A172 (cell line): Measurements from ENCODE around the gene ANKRD60. TPM values are rescaled to one million over a fixed set of nuclear protein-coding genes. Genes with fewer than 3 reads are reported as not detected.

Experiments
- total RNA-seq: library from RNA; depleted of rRNA; stranded (reverse); fragments of >200 nt; shearing (Covaris generic); gene quantifications from 2 replicates; pipeline ENCODE4 v1.2.3, GENCODE V29; 2014; rRNA removed

Gene ANKRD60
- total RNA-seq, 1 experiment from 2014 or later: not detected

Other genes with a start within 250 kb of the ANKRD60 start
- 24.5 and 29.0 TPM in 2 replicates for gene RAB22A, start 81.1 kb upstream of the ANKRD60 start, total RNA-seq
- 9.2 and 10.0 TPM in 2 replicates for gene VAPB, start 160.6 kb upstream of the ANKRD60 start, total RNA-seq